ENCODE results near the gene TFDP1.

Gene TFDP1

DNA sequence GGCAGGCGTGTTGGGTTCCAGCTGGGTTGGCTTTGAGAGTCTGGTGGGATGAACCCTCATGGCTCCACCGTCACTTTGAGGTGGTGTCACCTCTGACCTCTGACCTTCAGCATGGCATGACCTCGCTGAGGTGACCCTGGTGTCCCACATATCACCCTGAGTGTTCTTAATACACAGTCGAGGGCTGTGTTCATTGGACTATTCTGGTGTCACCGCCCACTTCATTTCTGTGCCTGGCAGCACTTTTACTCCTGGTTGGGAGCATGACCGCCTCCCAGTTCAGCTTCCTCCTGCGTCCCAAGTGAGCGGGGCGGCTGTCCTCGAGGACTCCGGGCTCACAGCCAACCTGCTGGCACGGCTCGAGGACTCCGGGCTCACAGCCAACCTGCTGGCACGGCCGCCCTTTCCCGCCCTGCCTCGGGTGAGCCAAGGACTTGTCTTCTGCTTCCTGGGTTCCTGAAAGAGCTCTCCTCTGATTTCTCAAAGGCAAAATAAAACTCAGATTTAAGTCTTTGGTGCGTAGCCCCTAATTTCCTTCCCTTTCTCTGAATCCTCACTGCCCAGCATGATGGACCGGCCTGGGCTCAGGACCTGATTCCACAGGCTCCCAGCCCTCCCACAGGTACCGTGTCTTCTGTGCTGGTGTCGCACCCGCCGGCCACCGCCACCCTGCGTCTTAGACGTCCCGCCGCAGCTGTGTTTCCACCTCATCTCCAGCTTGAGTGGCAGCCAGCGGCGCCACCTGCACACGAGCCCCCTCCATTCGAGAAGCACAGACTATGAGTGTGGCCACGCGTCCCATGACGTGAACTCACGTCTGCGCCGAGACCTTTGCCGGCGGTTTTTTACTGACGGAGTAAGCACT, 63.0 kb downstream of the TFDP1 start:
- no peak for DNase-seq (ENCODE audit: low read depth in 1 of 2, low spot score in 1 of 2)

- DNase-seq (ENCODE audit: low read depth in 1 of 2, low spot score in 1 of 2): no peak
Observed at GRCh38 chr13:113648216-113648610, 63.7 kb downstream of the TFDP1 start.

- no peak for DNase-seq (ENCODE audit: low read depth in 1 of 2, low spot score in 1 of 2)
Observed at GRCh38 chr13:113649212-113649611, 64.7 kb downstream of the TFDP1 start.

- DNase-seq (ENCODE audit: low read depth in 1 of 2, low spot score in 1 of 2): no peak
Observed at GRCh38 chr13:113650275-113650674, 65.7 kb downstream of the TFDP1 start.

DNA sequence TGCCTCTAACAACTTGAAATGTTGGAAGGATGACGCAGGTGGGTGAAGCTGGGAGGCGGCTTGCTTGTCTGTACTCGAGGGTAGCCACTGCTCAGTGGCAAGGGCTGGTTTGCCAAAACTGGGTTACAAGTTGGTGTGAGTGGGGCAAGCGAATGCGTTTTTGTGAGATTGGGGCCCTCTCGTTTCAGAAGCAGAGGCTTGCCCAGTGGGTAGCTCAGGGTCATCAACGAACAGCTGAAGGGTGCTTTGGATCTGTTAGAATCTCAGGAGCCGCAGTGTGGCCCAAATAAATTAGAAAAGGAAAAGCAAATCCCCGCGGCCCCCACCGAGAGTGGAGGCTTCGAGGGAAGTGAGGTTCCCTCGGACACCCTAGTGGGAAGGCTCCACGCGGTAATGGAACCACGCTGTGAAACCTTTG, 66.2 kb downstream of the TFDP1 start:
- DNase-seq (ENCODE audit: low read depth in 1 of 2, low spot score in 1 of 2): no peak

DNA sequence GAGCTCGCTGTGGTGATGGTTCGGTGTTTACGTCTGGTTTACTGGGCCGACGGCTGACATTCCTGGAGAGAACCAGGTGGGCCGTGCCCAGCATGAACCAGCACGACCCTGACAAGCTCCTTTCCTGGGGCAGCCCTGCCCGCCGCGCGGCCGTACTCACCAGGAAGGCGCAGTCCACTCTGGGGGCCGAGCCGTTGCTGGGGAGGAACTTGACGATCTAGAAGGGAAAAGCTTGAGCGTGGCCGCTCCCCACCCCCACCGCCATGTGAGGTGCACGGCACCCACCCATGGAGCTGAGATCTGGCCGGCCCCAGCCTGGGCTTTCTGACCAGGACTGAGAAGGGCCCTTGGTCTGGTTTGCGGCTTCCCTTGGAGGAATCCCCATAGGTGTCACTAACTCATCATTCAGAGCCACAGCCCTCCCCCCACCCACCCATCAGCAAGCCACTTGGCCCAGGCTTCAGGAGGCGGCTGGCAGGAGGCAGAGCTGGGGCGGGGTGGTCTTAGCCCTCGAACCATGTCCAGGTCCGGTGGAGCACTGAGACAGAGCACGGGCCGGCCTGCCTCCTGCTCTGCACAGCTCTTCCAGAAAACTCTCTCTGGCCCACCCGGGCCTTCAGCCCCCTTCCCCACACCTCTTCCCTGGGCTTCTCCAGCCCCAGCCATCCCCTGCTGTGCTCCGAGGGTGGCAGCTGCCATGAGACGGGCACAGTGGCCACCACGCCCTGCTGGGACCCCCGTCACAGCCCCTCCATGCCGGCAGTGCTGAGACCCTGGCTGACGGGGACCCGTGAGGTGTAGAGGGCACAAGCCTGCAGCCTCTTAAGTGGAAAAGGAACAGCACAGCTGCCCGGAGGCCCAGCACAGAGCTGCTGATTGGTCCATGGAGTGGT, 67.2 kb downstream of the TFDP1 start:
- no peak for DNase-seq (ENCODE audit: low read depth in 1 of 2, low spot score in 1 of 2)

GRCh38 chr13:113652404-113653263, 68.1 kb downstream of the TFDP1 start:
- DNase-seq (ENCODE audit: low read depth in 1 of 2, low spot score in 1 of 2): no peak

GRCh38 chr13:113653264-113654174, 69.0 kb downstream of the TFDP1 start:
- no peak for DNase-seq (ENCODE audit: low read depth in 1 of 2, low spot score in 1 of 2)

- no peak for DNase-seq (ENCODE audit: low read depth in 1 of 2, low spot score in 1 of 2)
Observed at GRCh38 chr13:113654175-113654560, 69.6 kb downstream of the TFDP1 start.

DNA sequence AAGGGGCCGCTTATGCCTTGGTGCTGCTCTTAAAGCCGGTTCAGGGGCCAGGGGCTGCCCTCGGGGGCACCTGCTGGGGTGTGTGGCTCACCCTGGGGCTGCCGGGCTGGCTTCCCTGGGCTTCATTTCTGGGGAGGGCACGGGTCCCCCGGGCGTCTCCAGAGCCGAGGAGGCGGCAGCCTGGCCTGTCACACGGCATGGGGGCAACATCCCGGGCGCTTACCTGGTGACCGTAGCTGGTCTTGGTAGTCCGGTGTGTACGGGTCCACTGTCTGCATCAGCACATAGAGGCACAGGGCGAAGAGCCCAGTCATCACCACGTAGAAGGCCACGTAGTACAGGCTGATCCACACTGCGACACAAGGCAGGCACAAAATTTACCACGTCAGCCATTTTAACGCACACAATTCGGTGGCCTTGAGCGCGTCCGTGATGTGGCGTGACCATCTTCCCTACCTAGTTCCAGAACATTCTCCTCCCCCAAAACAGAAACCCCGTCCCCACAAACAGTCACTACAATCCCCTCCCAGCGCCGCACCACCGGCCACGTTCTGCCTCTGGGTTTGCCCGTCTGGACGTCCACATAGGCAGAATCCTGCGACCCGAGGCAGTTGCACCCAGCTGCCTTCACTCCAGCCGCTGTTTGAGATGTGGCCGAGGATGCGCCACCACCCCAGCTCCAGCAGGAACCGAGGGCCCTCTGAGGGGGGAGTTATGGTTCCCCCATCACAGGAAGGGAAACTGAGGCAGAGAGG, 70.2 kb downstream of the TFDP1 start:
- DNase-seq (ENCODE audit: low read depth in 1 of 2, low spot score in 1 of 2): no peak

DNA sequence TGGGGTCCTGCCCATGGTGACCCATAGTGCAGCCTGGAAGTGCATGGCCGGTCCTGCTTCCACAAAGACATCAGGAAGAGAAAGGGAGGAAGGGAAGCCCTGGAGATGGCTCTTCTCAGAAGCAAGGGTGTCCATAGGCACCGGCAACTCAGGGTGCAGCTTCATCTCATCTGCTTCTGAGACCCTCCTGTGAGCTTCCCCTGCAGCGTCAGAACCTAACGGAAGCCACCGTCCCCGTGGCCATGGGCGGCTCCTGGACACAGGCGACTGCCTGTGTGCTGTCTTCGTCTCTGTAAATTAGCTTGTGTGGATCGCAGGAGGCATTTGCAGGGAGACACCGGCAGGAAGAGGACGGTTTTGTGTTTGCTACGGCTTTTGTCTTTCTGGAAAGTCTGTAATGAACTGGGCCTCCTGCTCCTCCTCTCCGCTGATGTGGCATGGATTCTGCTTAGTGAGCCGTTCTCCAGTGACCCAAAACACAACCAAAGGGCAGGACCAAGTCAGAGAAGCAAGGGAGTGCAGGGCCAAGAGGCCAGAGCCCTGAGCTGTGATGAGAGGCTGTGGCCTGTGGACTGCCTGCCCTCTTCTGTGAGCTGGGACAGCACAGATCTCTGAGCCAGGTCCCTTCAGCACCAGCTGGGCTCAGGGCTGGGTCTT, 70.9 kb downstream of the TFDP1 start:
- DNase-seq (ENCODE audit: low read depth in 1 of 2, low spot score in 1 of 2): no peak

GRCh38 chr13:113656003-113656588, 71.5 kb downstream of the TFDP1 start:
- no peak for DNase-seq (ENCODE audit: low read depth in 1 of 2, low spot score in 1 of 2)

DNA sequence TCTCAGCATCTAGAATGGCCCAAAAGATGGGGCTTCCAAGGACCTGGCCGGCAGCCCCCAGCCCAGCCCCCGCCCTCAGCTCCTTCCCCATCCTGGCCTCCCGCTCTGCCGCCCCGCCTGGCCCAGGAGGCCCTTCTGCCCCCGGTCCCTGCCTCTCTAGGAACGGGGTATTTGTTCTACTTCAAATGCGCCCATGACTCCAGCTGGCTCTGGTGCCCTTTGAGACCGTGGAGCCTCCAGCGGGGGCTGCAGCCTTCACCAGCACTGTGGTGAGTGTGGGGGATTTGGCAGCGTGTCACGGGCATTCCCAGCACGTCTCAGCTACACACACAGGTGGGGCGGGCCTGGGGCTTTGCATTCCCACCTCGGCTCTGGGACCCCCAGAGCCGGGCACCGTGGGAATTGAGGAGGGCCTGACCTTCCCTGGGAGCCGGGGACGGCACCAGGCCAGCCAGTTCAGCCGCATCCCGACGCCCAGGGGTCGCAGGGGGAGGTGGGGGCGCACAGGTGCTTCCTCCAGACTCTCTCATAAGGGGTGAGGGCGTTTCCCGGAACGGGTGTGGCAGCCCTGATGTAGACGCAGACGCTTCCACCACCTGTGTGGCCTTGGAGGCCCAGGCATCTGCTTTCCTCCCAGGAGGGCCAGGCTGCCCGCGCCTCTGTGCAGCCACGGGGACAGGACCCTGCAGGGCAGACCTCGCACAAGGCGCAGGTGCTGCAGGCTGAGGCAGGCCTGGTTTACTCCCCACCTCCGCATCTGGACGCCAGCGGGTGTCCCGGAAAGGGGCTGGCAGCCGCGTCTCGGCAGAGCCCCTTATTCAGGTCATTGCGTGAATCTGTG, 72.5 kb downstream of the TFDP1 start:
- DNase-seq (ENCODE audit: low read depth in 1 of 2, low spot score in 1 of 2): no peak

GRCh38 chr13:113657851-113658741, 73.5 kb downstream of the TFDP1 start, which contains the start of gene ATP4B:
Gene ATP4B, minus strand, starts transcription at chr13:113658198. Its CDS starts 54 bp downstream, at chr13:113658144.
- no peak for DNase-seq (ENCODE audit: low read depth in 1 of 2, low spot score in 1 of 2)

DNA sequence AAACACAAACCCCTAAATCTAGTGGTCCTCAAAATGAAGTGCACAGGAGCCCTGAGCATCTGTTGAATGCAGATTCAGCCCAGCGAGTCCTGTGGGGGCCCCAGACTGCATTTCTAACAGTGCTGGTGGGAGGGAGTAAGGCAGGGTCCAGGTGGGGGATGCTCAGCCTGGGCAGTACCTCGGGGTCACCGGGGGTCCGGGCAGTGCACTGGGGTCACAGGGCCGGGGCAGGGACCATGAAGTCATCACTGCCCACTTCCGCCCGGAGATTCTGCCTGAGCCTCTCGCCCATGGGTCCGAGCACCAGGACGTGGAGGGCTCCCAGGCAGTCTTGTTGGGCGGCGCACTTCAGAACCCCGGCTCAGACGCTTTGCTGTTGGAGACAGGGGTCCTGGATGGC, 74.3 kb downstream of the TFDP1 start:
- DNase-seq (ENCODE audit: low read depth in 1 of 2, low spot score in 1 of 2): no peak

GRCh38 chr13:113659337-113659736, 74.8 kb downstream of the TFDP1 start:
- no peak for DNase-seq (ENCODE audit: low read depth in 1 of 2, low spot score in 1 of 2)

DNA sequence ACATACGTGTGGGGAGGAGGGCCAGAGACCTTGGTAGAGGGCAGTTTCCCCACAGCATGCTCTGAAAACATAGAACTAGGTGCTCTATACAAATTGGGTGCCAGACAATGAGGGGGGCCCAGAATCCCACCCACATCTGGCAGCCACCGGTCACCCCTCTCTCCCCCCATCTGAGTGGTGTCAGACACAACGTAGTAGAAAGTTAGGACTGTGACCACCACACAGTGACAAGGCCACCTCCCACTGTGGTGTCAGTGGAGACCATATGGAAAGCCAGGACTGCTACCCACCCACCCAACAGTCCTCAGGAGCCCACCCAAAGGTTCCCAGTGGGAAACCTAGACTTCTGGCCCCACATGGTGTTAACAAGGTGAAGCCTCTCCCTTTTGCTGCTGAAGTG, 75.5 kb downstream of the TFDP1 start:
- DNase-seq (ENCODE audit: low read depth in 1 of 2, low spot score in 1 of 2): no peak

Data from stimulated activated CD4-positive, alpha-beta T cell treated with anti-CD3 and anti-CD28 coated beads, Interleukin-15, amount 100 ng/mL, for 1 hour (primary cell).